BE2C (cell line): ENCODE data around the gene LAMA2.

Experiments
- DNase-seq: peaks from one replicate; pipeline ENCODE4 v3.0.0-alpha.2; 2020
- H3K27me3 ChIP-seq: fragments of 250-450 bp; sonication (Bioruptor Pico); 2 replicates; pipeline ENCODE4 v1.5.1; 2020; ENCODE audit warnings: mild to moderate bottlenecking
- H3K36me3 ChIP-seq: fragments of 250-450 bp; sonication (Bioruptor Pico); 2 replicates; pipeline ENCODE4 v1.5.1; 2020; ENCODE audit warnings: mild to moderate bottlenecking
- H3K4me1 ChIP-seq: fragments of 250-450 bp; sonication (Bioruptor Pico); 2 replicates; pipeline ENCODE4 v1.5.1; 2020
- H3K4me3 ChIP-seq: 2 replicates; pipeline ENCODE4 v1.5.1; 2011; ENCODE audit warnings: low read depth, low read length
- H3K9me3 ChIP-seq: fragments of 250-450 bp; sonication (Bioruptor Pico); 2 replicates; pipeline ENCODE4 v1.5.1; 2020
- TF ChIP-seq, protein P1 (sequence below): IDR thresholded peaks from 2 replicates; pipeline ENCODE4 v1.5.1; 2012; ENCODE audit warnings: mild to moderate bottlenecking, low read depth, low read length

LAMA2 gene

DNA sequence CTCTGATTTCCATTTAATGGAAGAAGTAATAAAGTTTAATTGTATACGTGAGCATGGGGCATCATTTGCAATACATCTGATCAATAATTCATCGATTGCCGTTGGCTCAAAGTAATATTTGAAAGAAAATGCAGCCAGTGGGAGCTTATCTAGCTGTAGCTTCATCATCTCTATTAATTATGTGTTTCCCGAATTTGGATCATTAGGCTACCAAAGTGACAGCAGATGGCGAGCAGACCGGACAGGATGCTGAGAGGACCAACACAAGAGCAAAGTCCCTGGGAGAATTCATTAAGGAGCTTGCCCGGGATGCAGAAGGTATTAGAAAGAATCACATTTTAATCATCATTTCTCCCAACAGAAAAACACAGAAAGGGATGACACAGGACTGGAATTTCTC is 500.0 kb downstream of the LAMA2 start:
- no peak for DNase-seq
- TF ChIP-seq, protein P1, sequence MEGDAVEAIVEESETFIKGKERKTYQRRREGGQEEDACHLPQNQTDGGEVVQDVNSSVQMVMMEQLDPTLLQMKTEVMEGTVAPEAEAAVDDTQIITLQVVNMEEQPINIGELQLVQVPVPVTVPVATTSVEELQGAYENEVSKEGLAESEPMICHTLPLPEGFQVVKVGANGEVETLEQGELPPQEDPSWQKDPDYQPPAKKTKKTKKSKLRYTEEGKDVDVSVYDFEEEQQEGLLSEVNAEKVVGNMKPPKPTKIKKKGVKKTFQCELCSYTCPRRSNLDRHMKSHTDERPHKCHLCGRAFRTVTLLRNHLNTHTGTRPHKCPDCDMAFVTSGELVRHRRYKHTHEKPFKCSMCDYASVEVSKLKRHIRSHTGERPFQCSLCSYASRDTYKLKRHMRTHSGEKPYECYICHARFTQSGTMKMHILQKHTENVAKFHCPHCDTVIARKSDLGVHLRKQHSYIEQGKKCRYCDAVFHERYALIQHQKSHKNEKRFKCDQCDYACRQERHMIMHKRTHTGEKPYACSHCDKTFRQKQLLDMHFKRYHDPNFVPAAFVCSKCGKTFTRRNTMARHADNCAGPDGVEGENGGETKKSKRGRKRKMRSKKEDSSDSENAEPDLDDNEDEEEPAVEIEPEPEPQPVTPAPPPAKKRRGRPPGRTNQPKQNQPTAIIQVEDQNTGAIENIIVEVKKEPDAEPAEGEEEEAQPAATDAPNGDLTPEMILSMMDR, result no peak
- no peak overlapping the region for H3K4me3 ChIP-seq
- no peaks in the 10 kb centered on the region for H3K27me3 ChIP-seq
- no peaks in the 10 kb centered on the region for H3K9me3 ChIP-seq
- no peaks in the 10 kb centered on the region for H3K4me1 ChIP-seq
- H3K36me3 ChIP-seq, result no peaks in the 10 kb centered on the region

DNA sequence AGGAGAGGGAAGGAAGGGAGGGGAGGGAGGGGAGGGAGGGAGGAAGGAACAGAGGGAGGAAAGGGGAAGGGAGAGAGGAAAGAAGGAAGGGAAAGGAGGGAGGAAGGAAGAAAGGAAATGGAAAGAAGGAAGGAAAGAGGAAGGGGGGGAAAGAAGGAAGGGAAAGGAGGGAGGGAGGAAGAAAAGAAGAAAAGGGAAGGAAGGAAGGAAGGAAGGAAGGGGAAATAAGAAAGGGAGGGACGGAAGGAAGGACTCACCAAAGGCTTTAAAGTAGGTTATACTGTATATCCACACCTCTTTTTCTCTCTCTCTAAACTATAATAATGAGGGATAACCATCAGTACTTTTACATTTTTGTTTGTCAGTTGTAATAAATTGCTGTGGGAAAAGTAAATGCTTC is 502.2 kb downstream of the LAMA2 start:
- H3K4me1 ChIP-seq, result no peaks in the 10 kb centered on the region
- H3K36me3 ChIP-seq, result no peaks in the 10 kb centered on the region
- no peak overlapping the region for H3K4me3 ChIP-seq
- TF ChIP-seq, protein P1, result no peak
- no peak for DNase-seq
- H3K27me3 ChIP-seq, result no peaks in the 10 kb centered on the region
- H3K9me3 ChIP-seq, result no peaks in the 10 kb centered on the region

DNA sequence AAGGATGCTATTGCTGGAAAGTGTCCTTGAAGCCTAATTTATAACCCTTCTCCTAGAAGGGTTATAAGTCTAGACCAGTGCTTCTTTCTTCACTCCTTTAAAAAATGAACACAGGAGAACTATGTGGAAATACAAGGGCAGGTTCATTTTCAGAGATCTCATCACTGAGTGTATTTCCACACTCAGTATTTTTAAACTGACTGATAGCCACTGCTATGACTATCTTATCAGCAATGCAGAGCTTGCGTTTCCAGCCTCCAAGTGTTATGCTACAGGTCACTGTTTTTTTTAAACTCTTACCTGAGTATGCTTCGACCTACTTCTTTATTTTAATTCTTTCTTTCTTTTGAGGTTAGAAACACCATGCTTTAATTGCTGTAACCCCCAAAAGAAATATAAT is 508.0 kb downstream of the LAMA2 start:
- TF ChIP-seq, protein P1, result no peak
- Histone ChIP-seq H3K4me3 (no peak overlapping the region), H3K36me3 (no peaks in the 10 kb centered on the region), H3K4me1 (no peaks in the 10 kb centered on the region), H3K27me3 (no peaks in the 10 kb centered on the region), H3K9me3 (no peaks in the 10 kb centered on the region)
- no peak for DNase-seq

DNA sequence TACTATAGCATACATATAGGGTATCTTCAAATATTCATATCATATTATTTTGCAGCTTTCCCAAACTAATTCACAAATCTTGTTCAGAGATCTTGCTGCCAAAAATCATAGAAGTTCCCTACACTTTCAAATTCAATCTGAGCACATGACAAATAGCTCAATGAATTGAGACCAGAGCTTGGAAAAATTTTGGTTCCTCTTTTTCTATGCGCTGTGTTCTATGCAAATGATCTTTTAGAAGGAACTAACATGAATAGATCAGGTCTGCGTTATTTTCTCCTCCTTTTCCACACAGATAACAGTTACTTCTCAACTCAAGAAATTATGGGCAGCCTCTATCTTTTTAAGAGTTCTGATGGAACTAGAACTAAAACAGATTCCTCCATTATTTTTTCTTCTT is 510.7 kb downstream of the LAMA2 start:
- Histone ChIP-seq H3K36me3 (no peaks in the 10 kb centered on the region), H3K9me3 (no peaks in the 10 kb centered on the region), H3K27me3 (no peaks in the 10 kb centered on the region), H3K4me3 (no peak overlapping the region), H3K4me1 (no peaks in the 10 kb centered on the region)
- TF ChIP-seq, protein P1, result no peak
- DNase-seq, result no peak

DNA sequence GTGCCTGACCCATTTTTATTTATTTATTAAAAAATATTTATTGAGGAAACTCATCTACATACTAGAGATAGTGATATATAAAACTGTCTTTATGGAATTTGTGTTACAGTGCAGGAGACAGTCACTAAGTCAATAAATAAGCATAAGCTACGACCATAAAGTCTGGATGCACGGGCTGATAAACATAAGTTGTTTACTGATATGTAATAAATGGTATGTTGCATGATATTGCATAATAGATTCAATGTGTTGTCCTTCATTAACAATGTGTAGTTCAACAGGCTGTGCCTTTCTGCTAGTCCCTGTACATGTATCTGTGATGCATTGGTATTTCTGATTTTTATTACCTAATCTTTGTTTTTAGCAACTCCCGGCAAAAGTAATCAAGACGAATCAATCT is 515.8 kb downstream of the LAMA2 start:
- no peaks in the 10 kb centered on the region for H3K9me3 ChIP-seq
- DNase-seq, result no peak
- no peaks in the 10 kb centered on the region for H3K36me3 ChIP-seq
- no peaks in the 10 kb centered on the region for H3K4me1 ChIP-seq
- no peak overlapping the region for H3K4me3 ChIP-seq
- TF ChIP-seq, protein P1, result no peak
- H3K27me3 ChIP-seq, result no peaks in the 10 kb centered on the region

DNA sequence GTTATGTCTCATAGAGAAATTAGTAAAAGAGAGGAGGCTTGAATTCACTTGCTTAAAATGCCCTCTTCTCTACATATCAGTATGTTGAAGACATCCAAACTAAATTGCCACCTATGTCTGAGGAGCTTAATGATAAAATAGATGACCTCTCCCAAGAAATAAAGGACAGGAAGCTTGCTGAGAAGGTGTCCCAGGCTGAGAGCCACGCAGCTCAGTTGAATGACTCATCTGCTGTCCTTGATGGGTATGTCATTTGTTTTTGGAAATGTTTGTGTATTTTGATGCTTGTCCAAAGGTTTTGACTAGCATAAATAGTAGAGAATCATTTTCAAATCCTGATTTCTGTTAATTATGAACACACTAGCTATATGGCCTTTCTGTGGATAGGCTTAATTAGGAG is 519.3 kb downstream of the LAMA2 start:
- Histone ChIP-seq H3K9me3 (no peaks in the 10 kb centered on the region), H3K27me3 (no peaks in the 10 kb centered on the region), H3K4me3 (no peak overlapping the region), H3K4me1 (no peaks in the 10 kb centered on the region), H3K36me3 (no peaks in the 10 kb centered on the region)
- TF ChIP-seq, protein P1, result no peak
- DNase-seq, result no peak
